Heart left ventricle (tissue), 13 donors: ENCODE data around the gene MYL9.

Source experiments
- POLR2A ChIP-seq, 2 donors: fragments of 450-650 bp; IDR thresholded peaks; one replicate each; pipeline ENCODE4 v1.6.1; 2017; ENCODE audit warnings: antibody characterized with exemption in 2 of 2, mild to moderate bottlenecking in 2 of 2, moderate library complexity in 2 of 2
- TF ChIP-seq, protein P1 (sequence below), 12 donors: fragments of 200-600 bp; sonication (generic) in 4 of 12; IDR thresholded peaks; one replicate each; pipeline versions ENCODE4 v1.5.0 to v1.8.0; 2018 to 2022; ENCODE audit warnings: antibody characterized with exemption in 12 of 12, mild to moderate bottlenecking in 5 of 12
- donor health status: ischemic (EF 13 %, LVEDD 7.1; RV severe dilation, severe dysfunction).
- donor health status: DM: no; HTN: yes; CAD: no.
- donor health status: DM: no; HTN: no; CAD: no.
- donor health status: ischemic (EF 25% LVEDD 6.9; RV normal size, moderate dysfunction).
- donor health status: ischemic (EF 25% LVEDD 5.7; RV mildly dilated, moderate dysfunction).
- donor health status: ischemic (EF 35%, LVEDD 5.7; RV mildly dilated, moderate dysfunction).
- donor health status: nonischemic (EF 11% LVEDD 7.7; RV severe dilation, severe dysfunction).
- donor health status: DM: yes; HTN: yes; CAD: no.
- donor health status: PGD.
- donor health status: ischemic (EF 29% LVEDD 5.4; RV normal size, mild dysfunction).
- donor health status: nonischemic (EF 23%, LVEDD 6.1; RV moderate dilation, normal function).

DNA sequence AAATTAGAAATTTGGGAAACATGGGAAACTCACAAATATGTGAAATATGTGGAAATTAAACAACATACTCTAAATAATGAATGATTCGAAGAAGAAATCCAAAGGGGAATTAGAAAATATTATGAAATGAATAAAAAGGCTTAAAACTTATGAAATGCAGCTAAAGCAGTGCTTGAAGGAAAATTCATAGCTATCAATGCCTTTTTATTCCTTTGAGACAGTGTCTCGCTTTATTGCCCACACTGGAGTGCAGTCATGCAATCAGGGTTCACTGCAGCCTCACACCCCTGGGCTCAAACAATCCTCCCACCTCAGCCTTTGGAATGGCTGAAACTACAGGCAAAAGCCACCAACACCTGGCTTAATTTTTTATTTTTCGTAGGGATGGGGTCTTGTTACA lies 24.2 kb downstream of the MYL9 start:
- TF ChIP-seq, protein P1, sequence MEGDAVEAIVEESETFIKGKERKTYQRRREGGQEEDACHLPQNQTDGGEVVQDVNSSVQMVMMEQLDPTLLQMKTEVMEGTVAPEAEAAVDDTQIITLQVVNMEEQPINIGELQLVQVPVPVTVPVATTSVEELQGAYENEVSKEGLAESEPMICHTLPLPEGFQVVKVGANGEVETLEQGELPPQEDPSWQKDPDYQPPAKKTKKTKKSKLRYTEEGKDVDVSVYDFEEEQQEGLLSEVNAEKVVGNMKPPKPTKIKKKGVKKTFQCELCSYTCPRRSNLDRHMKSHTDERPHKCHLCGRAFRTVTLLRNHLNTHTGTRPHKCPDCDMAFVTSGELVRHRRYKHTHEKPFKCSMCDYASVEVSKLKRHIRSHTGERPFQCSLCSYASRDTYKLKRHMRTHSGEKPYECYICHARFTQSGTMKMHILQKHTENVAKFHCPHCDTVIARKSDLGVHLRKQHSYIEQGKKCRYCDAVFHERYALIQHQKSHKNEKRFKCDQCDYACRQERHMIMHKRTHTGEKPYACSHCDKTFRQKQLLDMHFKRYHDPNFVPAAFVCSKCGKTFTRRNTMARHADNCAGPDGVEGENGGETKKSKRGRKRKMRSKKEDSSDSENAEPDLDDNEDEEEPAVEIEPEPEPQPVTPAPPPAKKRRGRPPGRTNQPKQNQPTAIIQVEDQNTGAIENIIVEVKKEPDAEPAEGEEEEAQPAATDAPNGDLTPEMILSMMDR (IDR thresholded peaks at IDR 0.05) = no peak
- TF ChIP-seq POLR2A (IDR thresholded peaks at IDR 0.05) = no peak
